Vagina (tissue), 2 donors: ENCODE data around the gene TIAM2. TPM values are rescaled to one million over a fixed set of nuclear protein-coding genes. Genes with fewer than 3 reads are reported as not detected.

Experiments
- DNase-seq, 2 donors: peaks; one replicate each; pipeline ENCODE4 v3.0.0-alpha.2; 2017; ENCODE audit errors: extremely low spot score in 2 of 2
- H3K27ac ChIP-seq: fragments of 200-600 bp; sonication (generic); one replicate; pipeline ENCODE4 v1.5.1; 2019
- H3K27me3 ChIP-seq: fragments of 200-600 bp; sonication (generic); one replicate; pipeline ENCODE4 v1.5.1; 2019
- H3K36me3 ChIP-seq, 2 donors: fragments of 200-600 bp; sonication (generic); one replicate each; pipeline ENCODE4 v1.5.1; 2017 to 2019
- H3K4me1 ChIP-seq: fragments of 200-600 bp; sonication (generic); one replicate; pipeline ENCODE4 v1.5.1; 2019
- H3K4me3 ChIP-seq, 2 donors: fragments of 200-600 bp; sonication (generic); 1 replicate in 1 of 2; 2 replicates in 1 of 2; pipeline ENCODE4 v1.5.1; 2016 to 2019
- H3K9me3 ChIP-seq: fragments of 200-600 bp; sonication (generic); one replicate; pipeline ENCODE4 v1.5.1; 2019
- POLR2A ChIP-seq, 2 donors: fragments of 450-650 bp; IDR thresholded peaks; one replicate each; pipeline ENCODE4 v1.6.1; 2017; ENCODE audit warnings: antibody characterized with exemption in 2 of 2, mild to moderate bottlenecking in 2 of 2, moderate library complexity in 2 of 2
- POLR2AphosphoS5 ChIP-seq, 2 donors: sonication (generic); formaldehyde crosslinking; IDR thresholded peaks; one replicate each; pipeline ENCODE4 v1.9.0; 2017; ENCODE audit warnings: antibody characterized with exemption in 2 of 2, mild to moderate bottlenecking in 2 of 2, low read depth in 1 of 2; ENCODE audit not compliant: insufficient read depth in 1 of 2
- intact Hi-C: fragments of 100-400 bp; cut with DNase I; formaldehyde crosslinking; loops from one replicate; pipeline ENCODE4 v1.15.1; 2023
- total RNA-seq: library from RNA; depleted of rRNA; stranded (reverse); fragments of >200 nt; gene quantifications from one replicate; pipeline ENCODE4 v1.2.3, GENCODE V29; 2016
- TF ChIP-seq, protein P1 (sequence below), 3 experiments: fragments of 450-650 bp in 2 of 3; fragments of 200-600 bp in 1 of 3; sonication (generic) in 1 of 3; IDR thresholded peaks; one replicate each; pipeline ENCODE4 v1.5.1; 2017 to 2019; ENCODE audit warnings: antibody characterized with exemption in 3 of 3, mild to moderate bottlenecking in 2 of 3, moderate library complexity in 2 of 3

TIAM2 gene
- total RNA-seq, 1 donor from 2014 or later: 11.5 TPM

DNA sequence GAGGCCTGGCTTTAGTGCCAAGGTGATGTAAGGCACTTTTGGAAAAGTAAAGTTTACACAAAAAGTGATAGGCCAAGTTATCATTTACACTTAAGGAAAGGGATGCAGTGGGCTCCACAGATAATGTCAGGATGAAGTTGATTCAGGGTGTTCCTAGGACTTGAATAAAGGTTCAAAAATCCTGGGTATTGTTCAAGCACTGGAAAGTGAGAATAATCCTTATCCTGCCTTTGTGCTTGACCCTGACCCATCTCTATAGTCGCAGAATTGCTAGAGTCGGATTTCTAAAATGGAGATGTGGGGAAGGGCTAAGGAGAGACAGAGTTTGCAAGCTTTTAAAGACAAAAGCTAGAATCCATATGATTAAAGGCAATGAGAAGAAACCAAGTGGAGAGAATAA is 115.6 kb downstream of the TIAM2 start:
- intact Hi-C loops: no loop called here
- H3K36me3 ChIP-seq: no peaks in the 10 kb centered on the region

DNA sequence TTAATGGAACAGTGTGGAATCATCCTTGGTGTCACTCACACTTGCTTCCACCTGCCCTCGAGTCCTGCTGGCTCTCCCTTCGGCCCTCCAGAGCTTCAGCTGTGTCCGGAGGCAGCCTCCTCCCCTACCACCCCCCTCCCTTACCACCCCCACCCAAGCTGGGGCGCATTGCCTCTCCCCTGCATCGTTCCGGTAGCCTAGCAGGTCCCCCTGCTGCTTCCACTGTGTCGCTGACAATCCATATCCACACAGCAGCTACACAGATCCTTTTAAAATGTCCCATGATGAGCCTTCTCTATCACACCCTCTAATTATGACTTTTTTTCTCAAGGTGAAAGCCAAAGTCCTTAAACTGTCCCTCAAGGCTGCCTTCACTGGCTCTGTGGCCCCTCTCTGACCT is 117.6 kb downstream of the TIAM2 start:
- Histone ChIP-seq H3K4me1 (no peaks in the 10 kb centered on the region), H3K27me3 (no peaks in the 10 kb centered on the region), H3K4me3 (no peak overlapping the region), H3K27ac (no peak overlapping the region), H3K9me3 (no peaks in the 10 kb centered on the region), H3K36me3 (no peaks in the 10 kb centered on the region)
- intact Hi-C loops: no loop called here
- TF ChIP-seq, protein P1, sequence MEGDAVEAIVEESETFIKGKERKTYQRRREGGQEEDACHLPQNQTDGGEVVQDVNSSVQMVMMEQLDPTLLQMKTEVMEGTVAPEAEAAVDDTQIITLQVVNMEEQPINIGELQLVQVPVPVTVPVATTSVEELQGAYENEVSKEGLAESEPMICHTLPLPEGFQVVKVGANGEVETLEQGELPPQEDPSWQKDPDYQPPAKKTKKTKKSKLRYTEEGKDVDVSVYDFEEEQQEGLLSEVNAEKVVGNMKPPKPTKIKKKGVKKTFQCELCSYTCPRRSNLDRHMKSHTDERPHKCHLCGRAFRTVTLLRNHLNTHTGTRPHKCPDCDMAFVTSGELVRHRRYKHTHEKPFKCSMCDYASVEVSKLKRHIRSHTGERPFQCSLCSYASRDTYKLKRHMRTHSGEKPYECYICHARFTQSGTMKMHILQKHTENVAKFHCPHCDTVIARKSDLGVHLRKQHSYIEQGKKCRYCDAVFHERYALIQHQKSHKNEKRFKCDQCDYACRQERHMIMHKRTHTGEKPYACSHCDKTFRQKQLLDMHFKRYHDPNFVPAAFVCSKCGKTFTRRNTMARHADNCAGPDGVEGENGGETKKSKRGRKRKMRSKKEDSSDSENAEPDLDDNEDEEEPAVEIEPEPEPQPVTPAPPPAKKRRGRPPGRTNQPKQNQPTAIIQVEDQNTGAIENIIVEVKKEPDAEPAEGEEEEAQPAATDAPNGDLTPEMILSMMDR (IDR thresholded peaks at IDR 0.05): no peak
- no peak for TF ChIP-seq POLR2A (IDR thresholded peaks at IDR 0.05)
- DNase-seq: no peak

More for the DNA sequence above, 115.6 kb downstream of the TIAM2 start:
- no peaks in the 10 kb centered on the region for H3K27me3 ChIP-seq
- no peak overlapping the region for H3K4me3 ChIP-seq
- no peaks in the 10 kb centered on the region for H3K9me3 ChIP-seq
- no peak overlapping the region for H3K27ac ChIP-seq
- TF ChIP-seq, protein P1 (IDR thresholded peaks at IDR 0.05): no peak
- TF ChIP-seq POLR2AphosphoS5 (IDR thresholded peaks at IDR 0.05; ENCODE audit: insufficient read depth in 1 of 2, low read depth in 1 of 2) (no peak), POLR2A (IDR thresholded peaks at IDR 0.05) (no peak)
- DNase-seq: no peak
- H3K4me1 ChIP-seq: no peaks in the 10 kb centered on the region

DNA sequence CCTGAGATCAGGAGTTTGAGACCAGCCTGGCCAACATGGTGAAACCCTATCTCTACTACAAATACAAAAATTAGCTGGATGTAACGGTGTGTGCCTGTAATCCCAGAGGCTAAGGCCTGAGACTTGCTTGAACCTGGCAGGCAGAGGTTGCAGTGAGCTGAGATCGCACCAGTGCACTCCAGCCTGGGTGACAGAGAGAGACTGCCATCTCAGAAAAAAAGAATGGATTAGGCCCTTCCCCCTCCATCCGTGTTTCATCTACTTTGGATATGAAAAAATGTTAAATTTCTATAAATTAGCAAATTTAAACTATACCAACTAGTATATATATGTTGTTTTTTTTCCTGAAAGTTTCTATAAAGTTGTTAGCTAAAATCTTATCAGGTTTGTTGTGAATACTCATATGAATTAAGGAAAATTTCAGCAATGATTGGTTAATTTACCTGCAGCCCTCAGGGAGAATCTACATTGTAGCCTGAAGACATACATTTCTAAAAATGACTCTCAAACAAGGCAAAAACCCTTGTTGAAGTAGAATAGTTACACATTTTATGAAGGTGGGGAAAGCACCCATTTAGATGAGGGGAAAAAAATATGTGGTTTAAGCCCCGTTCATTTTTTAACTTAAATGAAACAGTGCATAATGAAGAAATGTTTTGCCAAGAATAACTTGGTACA is 120.9 kb downstream of the TIAM2 start:
- intact Hi-C loops: no loop called here
- Histone ChIP-seq H3K9me3 (no peaks in the 10 kb centered on the region), H3K4me3 (no peak overlapping the region), H3K27ac (no peak overlapping the region), H3K4me1 (no peaks in the 10 kb centered on the region), H3K36me3 (no peaks in the 10 kb centered on the region), H3K27me3 (no peaks in the 10 kb centered on the region)
- no peak for DNase-seq
- TF ChIP-seq POLR2AphosphoS5 (IDR thresholded peaks at IDR 0.05; ENCODE audit: insufficient read depth in 1 of 2, low read depth in 1 of 2) (no peak), POLR2A (IDR thresholded peaks at IDR 0.05) (no peak)
- TF ChIP-seq, protein P1 (IDR thresholded peaks at IDR 0.05): no peak

DNA sequence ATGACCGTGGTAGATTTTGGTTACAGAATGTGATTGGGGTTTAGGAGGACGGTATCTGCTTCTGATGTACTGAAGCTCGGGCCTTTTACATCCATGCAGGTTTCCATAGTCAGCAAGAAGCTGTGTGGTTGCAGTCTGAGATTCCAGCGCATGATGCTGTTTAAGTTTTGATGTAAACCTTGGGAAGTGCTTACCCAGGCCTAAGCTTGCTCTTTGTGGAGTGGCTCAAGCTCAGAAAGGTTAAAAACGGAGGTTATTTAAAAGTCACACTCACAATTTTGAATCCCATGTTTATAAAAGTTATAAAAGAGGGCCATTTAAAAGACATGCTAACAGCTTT is 121.4 kb downstream of the TIAM2 start:
- Histone ChIP-seq H3K4me1 (no peaks in the 10 kb centered on the region), H3K27me3 (no peaks in the 10 kb centered on the region), H3K4me3 (no peak overlapping the region), H3K36me3 (no peaks in the 10 kb centered on the region), H3K9me3 (no peaks in the 10 kb centered on the region), H3K27ac (no peak overlapping the region)
- DNase-seq: no peak
- TF ChIP-seq, protein P1 (IDR thresholded peaks at IDR 0.05): no peak
- TF ChIP-seq POLR2AphosphoS5 (IDR thresholded peaks at IDR 0.05; ENCODE audit: insufficient read depth in 1 of 2, low read depth in 1 of 2) (no peak), POLR2A (IDR thresholded peaks at IDR 0.05) (no peak)
- intact Hi-C loops: no loop called here

DNA sequence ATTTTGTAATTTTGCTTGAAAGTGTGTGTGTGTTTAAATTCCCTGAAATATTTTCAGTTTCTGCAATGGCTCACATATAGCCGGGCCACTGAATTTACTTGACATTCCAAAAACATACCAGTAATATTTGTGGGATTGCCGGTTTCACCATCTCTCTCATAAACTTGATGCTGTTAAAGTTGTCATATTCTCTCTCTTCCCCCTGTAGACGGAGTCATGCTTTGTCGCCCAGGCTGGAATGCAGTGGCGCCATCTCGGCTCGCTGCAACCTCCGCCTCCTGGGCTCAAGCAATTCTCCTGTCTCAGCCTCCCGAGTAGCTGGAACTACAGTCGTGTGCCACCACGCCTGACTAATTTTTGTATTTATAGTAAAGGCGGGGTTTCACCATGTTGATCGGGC is 122.1 kb downstream of the TIAM2 start:
- no peaks in the 10 kb centered on the region for H3K36me3 ChIP-seq
- intact Hi-C loops: no loop called here

More for the DNA sequence above, 122.1 kb downstream of the TIAM2 start:
- no peak for DNase-seq
- Histone ChIP-seq H3K27me3 (no peaks in the 10 kb centered on the region), H3K9me3 (no peaks in the 10 kb centered on the region), H3K4me1 (no peaks in the 10 kb centered on the region), H3K27ac (no peak overlapping the region), H3K4me3 (no peak overlapping the region)
- TF ChIP-seq POLR2A (IDR thresholded peaks at IDR 0.05) (no peak), POLR2AphosphoS5 (IDR thresholded peaks at IDR 0.05; ENCODE audit: insufficient read depth in 1 of 2, low read depth in 1 of 2) (no peak)
- TF ChIP-seq, protein P1 (IDR thresholded peaks at IDR 0.05): no peak
